ENCODE measurements around the gene P2RX5. TPM values are rescaled to one million over a fixed set of nuclear protein-coding genes. Genes with fewer than 3 reads are reported as not detected.
"Not testable (repeated sequence)": the region's sequence is repeated elsewhere in the genome, so short reads cannot be mapped to it uniquely, and the experiment has no call there.

P2RX5 gene
- total RNA-seq, 6 experiments from 2014 or later, result 5.2 to 16.1 (median 7.0) TPM

- DNase-seq, result no peak
These were observed 42.8 kb upstream of the P2RX5 start for GRCh38 chr17:3738562-3739295.

GRCh38 chr17:3735515-3735914, 39.6 kb upstream of the P2RX5 start:
- Mint-ChIP-seq H3K4me3 (no peak overlapping the region), H3K27ac (no peak overlapping the region), H3K4me1 (ENCODE audit: low read depth) (peaks cover 41% of the 10 kb centered on the region), H3K27me3 (ENCODE audit: insufficient read depth) (peaks cover 6% of the 10 kb centered on the region; the same call in 1 of the 2 replicates), H3K9me3 (no peaks in the 10 kb centered on the region), H3K36me3 (ENCODE audit: low read depth) (no peaks in the 10 kb centered on the region)
- no peak for TF ChIP-seq CTCF (IDR thresholded peaks at IDR 0.05)
- DNase-seq, result no peak

More at GRCh38 chr17:3738562-3739295, 42.8 kb upstream of the P2RX5 start:
- peaks cover 8% of the 10 kb centered on the region; the same call in 1 of the 2 replicates for H3K27me3 Mint-ChIP-seq (ENCODE audit: insufficient read depth)
- H3K4me3 Mint-ChIP-seq, result peak overlapping the region; percentile 84
- no peaks in the 10 kb centered on the region for H3K9me3 Mint-ChIP-seq
- TF ChIP-seq CTCF (IDR thresholded peaks at IDR 0.05), result no peak
- no peaks in the 10 kb centered on the region for H3K36me3 Mint-ChIP-seq (ENCODE audit: low read depth)
- peaks cover 24% of the 10 kb centered on the region for H3K4me1 Mint-ChIP-seq (ENCODE audit: low read depth)
- peak overlapping the region; percentile 77; the same call in 1 of the 2 replicates for H3K27ac Mint-ChIP-seq

GRCh38 chr17:3734911-3735276, 38.9 kb upstream of the P2RX5 start:
- H3K4me3 Mint-ChIP-seq; DNase-seq; H3K27me3 Mint-ChIP-seq (ENCODE audit: insufficient read depth); H3K36me3 Mint-ChIP-seq (ENCODE audit: low read depth); H3K27ac Mint-ChIP-seq; H3K9me3 Mint-ChIP-seq: not testable (repeated sequence)
- H3K4me1 Mint-ChIP-seq (ENCODE audit: low read depth), result peaks cover 43% of the 10 kb centered on the region

GRCh38 chr17:3732210-3732621, 36.3 kb upstream of the P2RX5 start:
- DNase-seq, result peak; percentile 17
- Mint-ChIP-seq H3K27me3 (ENCODE audit: insufficient read depth) (0 out of 2 replicates have a peak, but pooled peaks cover 2% of the 10 kb centered on the region), H3K36me3 (ENCODE audit: low read depth) (peaks cover 4% of the 10 kb centered on the region; the same call in 1 of the 2 replicates), H3K4me1 (ENCODE audit: low read depth) (peaks cover 26% of the 10 kb centered on the region), H3K27ac (no peak overlapping the region; the same call in 1 of the 2 replicates), H3K9me3 (no peaks in the 10 kb centered on the region), H3K4me3 (no peak overlapping the region)
- peak; percentile 9; the same call in 1 of the 2 replicates for TF ChIP-seq CTCF (IDR thresholded peaks at IDR 0.05)

- H3K9me3 Mint-ChIP-seq, result no peaks in the 10 kb centered on the region
- H3K36me3 Mint-ChIP-seq (ENCODE audit: low read depth), result peaks cover 8% of the 10 kb centered on the region; the same call in 1 of the 2 replicates
- peak overlapping the region; percentile 45 for H3K27ac Mint-ChIP-seq
- TF ChIP-seq CTCF (IDR thresholded peaks at IDR 0.05), result no peak
- 0 out of 2 replicates have a peak, but pooled peaks cover 2% of the 10 kb centered on the region for H3K27me3 Mint-ChIP-seq (ENCODE audit: insufficient read depth)
- peak; percentile 12 for DNase-seq
- peaks cover 32% of the 10 kb centered on the region for H3K4me1 Mint-ChIP-seq (ENCODE audit: low read depth)
- H3K4me3 Mint-ChIP-seq, result no peak overlapping the region; the same call in 1 of the 2 replicates
These were observed 35.0 kb upstream of the P2RX5 start for GRCh38 chr17:3730881-3731429.

GRCh38 chr17:3729881-3730280, 33.9 kb upstream of the P2RX5 start:
- Mint-ChIP-seq H3K4me3 (no peak overlapping the region), H3K9me3 (no peaks in the 10 kb centered on the region), H3K27me3 (ENCODE audit: insufficient read depth) (0 out of 2 replicates have a peak, but pooled peaks cover 2% of the 10 kb centered on the region), H3K4me1 (ENCODE audit: low read depth) (peaks cover 43% of the 10 kb centered on the region), H3K36me3 (ENCODE audit: low read depth) (peaks cover 8% of the 10 kb centered on the region; the same call in 1 of the 2 replicates), H3K27ac (no peak overlapping the region)
- no peak for DNase-seq
- no peak for TF ChIP-seq CTCF (IDR thresholded peaks at IDR 0.05)

GRCh38 chr17:3728099-3728498, 32.1 kb upstream of the P2RX5 start:
- not testable (repeated sequence) for H3K9me3 Mint-ChIP-seq

More at GRCh38 chr17:3728099-3728498, 32.1 kb upstream of the P2RX5 start:
- not testable (repeated sequence) for H3K27ac Mint-ChIP-seq; H3K27me3 Mint-ChIP-seq (ENCODE audit: insufficient read depth); DNase-seq; H3K4me3 Mint-ChIP-seq
- Mint-ChIP-seq H3K4me1 (ENCODE audit: low read depth) (peaks cover 45% of the 10 kb centered on the region), H3K36me3 (ENCODE audit: low read depth) (peaks cover 13% of the 10 kb centered on the region; the same call in 1 of the 2 replicates)
